Pulmonary artery endothelial cell (primary cell): ENCODE data around the gene GPRC6A. TPM values are rescaled to one million over a fixed set of nuclear protein-coding genes. Genes with fewer than 3 reads are reported as not detected.
"Not testable (repeated sequence)": the region's sequence is repeated elsewhere in the genome, so short reads cannot be mapped to it uniquely, and the experiment has no call there.

Experiments used
- DNase-seq: peaks from one replicate; pipeline ENCODE4 v3.0.0-alpha.2; 2011; ENCODE audit warnings: low read depth, low spot score
- total RNA-seq: library from RNA; depleted of rRNA; stranded (reverse); fragments of >200 nt; gene quantifications from 2 replicates; pipeline ENCODE4 v1.2.3, GENCODE V29; 2014

GPRC6A gene
- total RNA-seq, result not detected in 2 replicates

DNA sequence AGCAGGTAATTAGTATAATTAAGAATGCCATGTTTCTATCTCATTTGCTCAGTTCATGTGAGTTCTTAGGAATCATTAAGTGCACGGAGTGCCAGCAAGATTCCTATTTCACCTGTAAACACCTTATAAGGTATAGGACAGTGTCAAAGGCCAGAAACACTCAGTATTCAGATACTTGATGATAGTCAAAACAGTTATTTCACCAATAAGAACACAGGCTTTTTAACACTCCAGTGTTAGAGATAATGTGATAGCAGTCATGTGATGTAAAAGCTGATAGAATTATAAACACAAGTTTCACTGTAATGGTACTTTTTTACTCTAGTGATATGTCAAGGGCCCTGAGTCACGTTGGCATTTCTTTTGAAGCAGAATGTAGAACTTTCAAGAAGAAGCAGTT is at the start of gene GPRC6A:
GPRC6A (minus strand) TSS at position 101 of the 400 bp plus-strand sequence; CDS start at position 31, 70 bp downstream.
- no peak for DNase-seq

- DNase-seq, result no peak
Observed at GRCh38 chr6:116877743-116878142, 48.9 kb upstream of the GPRC6A start.

- DNase-seq, result no peak
Observed at GRCh38 chr6:116876635-116877611, 48.0 kb upstream of the GPRC6A start, which contains the start of gene RFX6. RFX6 (plus strand) TSS chr6:116877242; CDS start chr6:116877276, 34 bp downstream.

GRCh38 chr6:116876107-116876506 is 47.2 kb upstream of the GPRC6A start:
- no peak for DNase-seq

GRCh38 chr6:116872771-116873170 is 43.9 kb upstream of the GPRC6A start:
- DNase-seq, result no peak

DNA sequence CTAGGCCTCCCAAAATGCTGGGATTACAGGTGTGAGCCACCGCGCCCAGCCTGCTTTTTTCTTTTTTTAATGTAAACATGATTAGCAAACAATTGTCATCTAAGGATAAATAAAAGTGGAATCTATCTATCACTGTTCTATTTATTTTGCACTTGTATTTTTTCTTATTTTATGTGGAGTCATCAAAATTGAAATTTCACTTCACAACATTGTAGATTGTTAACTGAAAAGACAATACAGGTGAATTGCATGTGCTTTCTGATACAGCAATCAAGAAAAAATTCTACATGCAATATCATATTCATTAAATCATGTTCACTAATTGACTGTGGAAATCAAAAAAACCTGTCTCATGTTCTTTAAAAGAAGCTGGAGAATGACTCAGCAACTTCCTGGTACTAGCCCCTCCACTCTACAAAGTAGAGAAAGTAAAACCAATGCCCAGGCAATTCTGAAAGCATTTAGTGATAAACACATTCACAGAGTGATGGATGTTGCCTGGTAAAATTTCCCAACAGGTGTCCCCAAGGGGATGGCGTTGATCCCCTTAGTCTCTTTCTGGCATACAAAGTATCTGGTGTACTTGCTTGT is 37.5 kb upstream of the GPRC6A start:
- DNase-seq, result no peak

- DNase-seq, result no peak
Observed at GRCh38 chr6:116859264-116859663, 30.4 kb upstream of the GPRC6A start.

DNA sequence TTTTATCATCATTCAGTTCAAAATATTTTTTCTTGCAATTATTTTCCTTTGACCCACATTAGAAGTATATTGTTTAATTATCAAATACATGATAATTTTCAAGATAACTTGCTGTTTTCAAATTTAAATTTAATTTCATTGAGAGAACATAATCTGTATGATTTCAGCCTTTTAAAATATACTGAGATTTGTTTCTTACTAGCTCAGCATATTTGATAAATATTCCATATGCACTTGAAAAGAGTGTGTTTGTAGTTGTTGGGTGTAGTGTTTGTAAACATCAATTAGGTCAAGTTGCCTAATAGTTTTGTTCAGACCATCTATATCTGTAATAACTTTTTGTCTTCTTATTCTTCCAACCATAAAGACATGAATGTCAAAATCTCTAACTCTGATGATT is 29.2 kb upstream of the GPRC6A start:
- DNase-seq, result no peak

- no peak for DNase-seq
Observed at GRCh38 chr6:116847227-116847626, 18.3 kb upstream of the GPRC6A start.

GRCh38 chr6:116842459-116842858 is 13.6 kb upstream of the GPRC6A start:
- DNase-seq, result no peak

DNA sequence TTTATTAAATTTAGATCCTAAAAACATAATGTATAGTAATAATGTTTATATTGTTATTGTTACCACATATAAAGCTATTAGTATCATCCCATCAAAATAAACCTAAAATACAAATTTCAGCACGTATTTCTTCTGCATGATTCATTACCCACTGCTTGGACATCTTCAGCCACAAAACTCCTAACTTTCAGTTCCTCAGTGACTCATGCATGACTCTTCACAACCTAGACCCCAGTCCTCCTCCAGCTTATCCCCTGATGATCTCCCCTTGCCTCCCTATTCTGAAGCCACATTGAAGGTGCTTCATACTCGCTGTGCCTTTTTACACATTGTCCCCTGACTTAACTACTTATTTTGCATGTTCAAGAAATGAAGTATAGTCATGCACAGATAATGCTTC is 11.2 kb upstream of the GPRC6A start:
- no peak for DNase-seq

DNA sequence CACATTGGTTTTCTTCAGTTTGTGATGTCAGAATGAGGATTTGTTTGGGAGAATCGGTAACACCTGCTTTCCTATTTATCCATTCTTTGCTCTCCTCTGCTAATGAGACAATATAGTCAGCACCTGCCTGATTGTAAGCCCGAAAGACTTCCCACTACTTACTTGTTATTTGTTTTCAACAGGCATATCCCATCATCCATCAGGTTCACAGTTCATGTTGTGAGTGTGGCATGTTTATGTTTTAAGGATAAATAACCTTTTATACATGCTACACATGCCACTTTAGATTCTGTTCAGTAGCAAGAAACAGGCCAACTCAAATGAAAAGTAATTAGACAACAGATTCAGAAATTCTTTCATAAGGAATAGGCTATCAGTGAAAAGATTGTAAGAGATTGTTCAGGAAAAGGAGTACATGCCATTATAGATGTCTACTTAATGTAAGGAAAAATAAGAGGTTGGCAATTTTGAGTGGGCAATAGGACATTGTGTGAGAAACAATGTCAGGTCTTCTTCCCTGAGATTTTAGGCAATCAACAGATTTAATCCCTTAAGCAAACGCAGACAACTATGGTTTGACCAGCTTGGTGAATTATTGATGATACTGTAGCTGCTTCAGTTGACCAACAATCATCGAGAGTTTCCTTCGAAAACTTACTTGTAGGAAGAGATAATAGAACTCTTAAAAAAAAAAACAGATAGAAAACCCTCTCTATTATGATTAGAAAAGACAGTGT is 7.9 kb upstream of the GPRC6A start:
- DNase-seq, result no peak

DNA sequence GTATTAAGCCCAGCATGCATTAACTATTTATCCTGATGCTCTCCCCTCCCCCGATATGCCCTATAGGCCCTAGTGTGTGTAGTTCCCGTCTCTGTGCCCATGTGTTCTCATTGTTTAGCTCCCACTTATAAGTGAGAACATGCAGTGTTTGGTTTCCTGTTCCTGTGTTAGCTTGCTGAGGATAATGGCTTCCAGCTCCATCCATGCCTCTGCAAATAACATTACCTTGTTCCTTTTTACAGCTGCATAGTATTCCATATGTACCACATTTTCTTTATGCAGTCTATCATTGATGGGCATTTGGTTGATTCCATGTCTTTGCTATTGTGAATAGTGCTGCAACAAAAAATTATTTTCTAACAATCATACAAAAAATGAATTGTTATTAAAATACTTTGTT is 5.6 kb upstream of the GPRC6A start:
- DNase-seq, result not testable (repeated sequence)

DNA sequence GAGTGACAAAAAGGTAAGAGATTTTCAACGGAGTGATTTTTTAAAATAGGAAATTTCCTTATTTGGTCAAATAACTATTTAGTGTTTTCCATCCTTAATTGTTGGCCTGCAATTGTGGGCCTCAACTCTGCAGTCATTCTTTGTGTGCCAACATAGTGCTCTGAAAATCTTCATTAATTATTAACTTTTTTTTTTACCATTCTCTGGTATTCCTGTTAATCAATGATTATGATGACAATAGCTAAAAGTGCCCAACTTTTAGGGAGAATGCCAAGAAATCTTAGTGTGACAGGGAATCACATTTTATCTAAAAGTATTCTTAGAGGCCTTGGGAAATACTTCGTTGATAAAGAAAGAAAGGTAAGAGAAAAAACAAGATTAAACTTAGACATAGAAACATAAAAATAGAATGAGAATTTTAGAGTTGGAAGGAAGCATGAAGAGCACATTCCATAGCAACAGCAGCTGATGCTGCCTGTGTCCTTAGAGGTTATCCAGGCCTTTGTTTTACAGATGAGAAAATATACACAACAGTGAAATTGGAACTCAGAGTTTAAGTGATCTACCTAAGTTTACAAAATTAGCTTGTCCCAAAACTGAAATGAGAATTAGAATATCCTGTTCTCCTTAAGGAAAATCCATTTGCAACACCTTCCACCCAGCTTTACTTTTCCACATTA is 1.2 kb downstream of the GPRC6A start:
- DNase-seq, result no peak

DNA sequence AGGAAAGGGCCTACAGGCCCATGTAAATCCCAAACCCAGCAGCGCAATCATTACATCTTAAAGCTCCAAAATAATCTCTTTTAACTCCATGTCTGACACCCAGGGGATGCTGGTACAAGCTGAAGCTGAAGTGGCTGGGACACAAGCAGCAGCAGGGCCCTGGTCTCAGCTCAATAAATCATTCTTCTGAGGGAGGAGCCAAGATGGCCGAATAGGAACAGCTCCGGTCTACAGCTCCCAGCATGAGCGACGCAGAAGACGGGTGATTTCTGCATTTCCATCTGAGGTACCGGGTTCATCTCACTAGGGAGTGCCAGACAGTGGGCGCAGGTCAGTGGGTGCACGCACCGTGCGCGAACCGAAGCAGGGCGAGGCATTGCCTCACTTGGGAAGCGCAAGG is 12.5 kb downstream of the GPRC6A start:
- DNase-seq, result not testable (repeated sequence)

- no peak for DNase-seq
Observed at GRCh38 chr6:116812051-116812650, 16.7 kb downstream of the GPRC6A start.

DNA sequence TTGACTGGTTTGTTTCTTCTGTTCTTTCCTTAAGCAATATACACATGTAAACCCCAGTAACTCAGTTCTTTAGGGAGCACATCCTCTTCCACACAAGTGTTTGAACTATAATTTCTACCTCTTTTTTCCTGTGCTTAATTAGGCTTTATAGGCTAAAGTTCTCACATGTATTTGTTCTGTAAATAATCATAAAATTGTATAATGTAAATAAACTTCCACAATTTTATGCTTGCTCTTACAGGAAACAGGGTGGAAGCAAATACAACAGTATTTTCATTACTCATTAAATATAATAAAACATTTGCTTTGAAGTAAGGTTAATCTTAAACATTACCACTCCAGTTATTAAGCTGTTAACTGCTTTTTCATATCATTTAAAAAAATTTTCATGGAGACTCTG is 26.9 kb downstream of the GPRC6A start:
- DNase-seq, result no peak

GRCh38 chr6:116799945-116800344 is 28.9 kb downstream of the GPRC6A start:
- no peak for DNase-seq

GRCh38 chr6:116797585-116797984 is 31.3 kb downstream of the GPRC6A start:
- DNase-seq, result no peak

DNA sequence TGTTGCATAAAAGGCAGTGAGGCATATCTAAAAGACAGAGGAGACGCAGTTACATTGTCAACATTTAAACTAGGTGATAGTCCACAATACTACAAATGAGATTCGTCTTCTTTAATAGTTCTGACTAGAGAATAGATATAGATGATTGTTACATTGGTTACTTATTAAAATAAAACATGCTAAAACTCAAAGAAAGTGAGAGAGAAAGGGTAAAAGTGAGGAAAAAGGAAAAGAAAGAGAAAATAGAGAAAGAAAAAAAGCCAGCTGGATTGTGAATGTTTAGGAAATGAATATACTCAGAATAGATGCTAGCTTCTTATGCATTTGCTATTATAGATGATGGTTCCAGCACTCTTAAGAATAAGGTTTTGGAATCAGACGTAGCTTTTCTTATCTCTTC is 35.7 kb downstream of the GPRC6A start:
- DNase-seq, result no peak

DNA sequence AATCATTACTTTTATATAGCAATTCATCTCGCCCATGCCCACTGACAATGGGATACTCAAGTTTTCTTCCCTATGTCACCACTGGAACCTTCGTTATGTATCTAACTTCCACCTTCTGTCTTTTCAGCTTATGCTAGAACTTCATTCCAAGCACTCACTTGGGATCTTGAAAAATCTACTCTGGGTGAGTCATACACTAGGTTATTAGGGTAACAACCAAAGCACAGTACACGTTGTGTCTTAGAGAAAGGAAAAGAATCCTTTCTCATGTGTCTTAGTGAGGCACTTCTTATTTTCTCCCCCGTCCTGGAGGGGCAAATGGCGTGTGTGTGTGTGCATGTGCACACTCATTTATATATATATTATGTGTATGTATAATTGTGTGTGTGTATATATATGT is 45.0 kb downstream of the GPRC6A start:
- no peak for DNase-seq
